CD14-positive monocyte (primary cell): ENCODE data around the gene GALNT18. TPM values are rescaled to one million over a fixed set of nuclear protein-coding genes. Genes with fewer than 3 reads are reported as not detected.

ENCODE experiments used
- DNase-seq, 3 donors: peaks; one replicate each; pipeline ENCODE4 v3.0.0-alpha.2; 2011 to 2022
- H2AFZ ChIP-seq: 2 replicates; pipeline ENCODE4 v1.6.0; 2012; ENCODE audit warnings: mild to moderate bottlenecking, low read depth, low read length, inconsistent platforms; ENCODE audit not compliant: insufficient read depth, poor library complexity, severe bottlenecking
- H3K27ac ChIP-seq, 2 donors: 1 replicate in 1 of 2; 2 replicates in 1 of 2; pipeline ENCODE4 v1.5.1; 2012 to 2013; ENCODE audit warnings: low read length in 2 of 2, control low read depth in 1 of 2, inconsistent platforms in 1 of 2, low read depth in 1 of 2, mild to moderate bottlenecking in 1 of 2
- H3K27me3 ChIP-seq, 2 donors: one replicate each; pipeline versions ENCODE4 v1.6.0 to v1.6.1; 2011 to 2013; ENCODE audit warnings: low read length in 2 of 2; ENCODE audit not compliant: control insufficient read depth in 2 of 2, insufficient read depth in 2 of 2
- H3K36me3 ChIP-seq, 2 donors: replicated peaks in 1 of 2; 1 replicate in 1 of 2; 2 replicates in 1 of 2; pipeline versions ENCODE4 v1.5.1 to v1.6.1; 2012 to 2013; ENCODE audit warnings: low read length in 2 of 2, control low read depth in 1 of 2, inconsistent platforms in 1 of 2, mild to moderate bottlenecking in 1 of 2; ENCODE audit not compliant: insufficient read depth in 2 of 2, control insufficient read depth in 1 of 2
- H3K4me1 ChIP-seq, 2 donors: 1 replicate in 1 of 2; 2 replicates in 1 of 2; pipeline versions ENCODE4 v1.5.1 to v1.6.1; 2012 to 2013; ENCODE audit warnings: low read length in 2 of 2, control low read depth in 1 of 2, inconsistent platforms in 1 of 2, mild to moderate bottlenecking in 1 of 2, moderate library complexity in 1 of 2; ENCODE audit not compliant: insufficient read depth in 2 of 2, control insufficient read depth in 1 of 2
- H3K4me2 ChIP-seq: replicated peaks from 2 replicates; pipeline ENCODE3; 2012; ENCODE audit warnings: low read length, moderate library complexity, mild to moderate bottlenecking; ENCODE audit not compliant: poor library complexity, severe bottlenecking; ENCODE audit errors: extremely low read depth
- H3K4me3 ChIP-seq, 3 experiments: fragments of 200-600 bp in 1 of 3; sonication (generic) in 1 of 3; replicated peaks in 1 of 3; 1 replicate in 2 of 3; 2 replicates in 1 of 3; pipeline ENCODE4 v1.5.1; 2011 to 2013; ENCODE audit warnings: low read length in 3 of 3, mild to moderate bottlenecking in 3 of 3, control low read depth in 2 of 3, low read depth in 2 of 3, inconsistent platforms in 1 of 3, moderate library complexity in 1 of 3
- H3K79me2 ChIP-seq: 2 replicates; pipeline ENCODE4 v1.6.0; 2012; ENCODE audit warnings: mild to moderate bottlenecking, control low read depth, inconsistent platforms, low read length, moderate library complexity; ENCODE audit not compliant: insufficient read depth
- H3K9ac ChIP-seq: 2 replicates; pipeline ENCODE4 v1.6.0; 2017; ENCODE audit warnings: low read length, mild to moderate bottlenecking; ENCODE audit not compliant: insufficient read depth, poor library complexity, severe bottlenecking
- H3K9me3 ChIP-seq, 2 donors: replicated peaks in 1 of 2; 1 replicate in 1 of 2; 2 replicates in 1 of 2; pipeline versions ENCODE4 v1.5.1 to v1.6.1; 2012 to 2013; ENCODE audit warnings: low read length in 2 of 2, control low read depth in 1 of 2; ENCODE audit not compliant: control insufficient read depth in 1 of 2, insufficient read depth in 1 of 2
- H4K20me1 ChIP-seq: 2 replicates; pipeline ENCODE4 v1.6.0; 2012; ENCODE audit warnings: mild to moderate bottlenecking, low read length, control low read depth, moderate library complexity; ENCODE audit not compliant: insufficient read depth
- H3K27ac Mint-ChIP-seq, 7 donors: one replicate each; pipeline ENCODE4 v1.8.0; 2020; ENCODE audit warnings: mild to moderate bottlenecking in 7 of 7, mixed read lengths in 7 of 7, moderate library complexity in 6 of 7, inconsistent platforms in 2 of 7
- H3K27me3 Mint-ChIP-seq, 3 donors: one replicate each; pipeline ENCODE4 v1.8.0; 2021 to 2022; ENCODE audit warnings: low read depth in 3 of 3, mild to moderate bottlenecking in 3 of 3, mixed read lengths in 3 of 3, moderate library complexity in 3 of 3, inconsistent platforms in 1 of 3
- H3K36me3 Mint-ChIP-seq, 2 donors: one replicate each; pipeline ENCODE4 v1.8.0; 2020; ENCODE audit warnings: mixed read lengths in 2 of 2, inconsistent platforms in 1 of 2, mild to moderate bottlenecking in 1 of 2
- H3K4me1 Mint-ChIP-seq: one replicate; pipeline ENCODE4 v1.8.0; 2020; ENCODE audit warnings: mild to moderate bottlenecking, mixed read lengths
- H3K4me3 Mint-ChIP-seq, 2 donors: one replicate each; pipeline ENCODE4 v1.8.0; 2020; ENCODE audit warnings: mild to moderate bottlenecking in 2 of 2, mixed read lengths in 2 of 2, moderate library complexity in 1 of 2
- H3K9me3 Mint-ChIP-seq, 7 donors: one replicate each; pipeline ENCODE4 v1.8.0; 2020 to 2022; ENCODE audit warnings: mixed read lengths in 7 of 7, mild to moderate bottlenecking in 6 of 7, moderate library complexity in 6 of 7, inconsistent platforms in 2 of 7
- WGBS: methylation state at CpG from one replicate; pipeline ENCODE4 v1.1.5; 2013; ENCODE audit warnings: missing lambda C conversion rate; ENCODE audit not compliant: insufficient coverage; 5-methylcytosine and 5-hydroxymethylcytosine counted together
- intact Hi-C, 2 donors: fragments of 100-400 bp; cut with micrococcal nuclease; formaldehyde crosslinking; loops; one replicate each; pipeline versions ENCODE4 v1.15.0 to v1.15.1; 2023
- polyA plus RNA-seq, 3 donors: library from polyadenylated mRNA; depleted of rRNA in 1 of 3; unstranded in 2 of 3; stranded (reverse) in 1 of 3; fragments of 300-500 nt in 2 of 3; fragments of >200 nt in 1 of 3; fragmentation: Illumina TruSeq in 2 of 3; gene quantifications; 1 replicate in 2 of 3; 2 replicates in 1 of 3; pipeline ENCODE4 v1.2.3, GENCODE V29; 2012 to 2021
- TF ChIP-seq, protein P1 (sequence below): fragments of 200-600 bp; IDR thresholded peaks from one replicate; pipeline ENCODE4 v1.8.0; 2022; ENCODE audit warnings: antibody characterized with exemption, mild to moderate bottlenecking

Gene GALNT18
- polyA plus RNA-seq, 3 donors, result not detected

- Mint-ChIP-seq H3K36me3 (no peaks in the 10 kb centered on the region), H3K4me3 (no peak overlapping the region), H3K27me3 (peaks cover 2 to 9% (median 3%) of the 10 kb centered on the region in 3 donors), H3K9me3 (peaks cover 0 to 2% (median 0%) of the 10 kb centered on the region in 7 donors), H3K4me1 (no peaks in the 10 kb centered on the region), H3K27ac (no peak overlapping the region)
- TF ChIP-seq, protein P1, sequence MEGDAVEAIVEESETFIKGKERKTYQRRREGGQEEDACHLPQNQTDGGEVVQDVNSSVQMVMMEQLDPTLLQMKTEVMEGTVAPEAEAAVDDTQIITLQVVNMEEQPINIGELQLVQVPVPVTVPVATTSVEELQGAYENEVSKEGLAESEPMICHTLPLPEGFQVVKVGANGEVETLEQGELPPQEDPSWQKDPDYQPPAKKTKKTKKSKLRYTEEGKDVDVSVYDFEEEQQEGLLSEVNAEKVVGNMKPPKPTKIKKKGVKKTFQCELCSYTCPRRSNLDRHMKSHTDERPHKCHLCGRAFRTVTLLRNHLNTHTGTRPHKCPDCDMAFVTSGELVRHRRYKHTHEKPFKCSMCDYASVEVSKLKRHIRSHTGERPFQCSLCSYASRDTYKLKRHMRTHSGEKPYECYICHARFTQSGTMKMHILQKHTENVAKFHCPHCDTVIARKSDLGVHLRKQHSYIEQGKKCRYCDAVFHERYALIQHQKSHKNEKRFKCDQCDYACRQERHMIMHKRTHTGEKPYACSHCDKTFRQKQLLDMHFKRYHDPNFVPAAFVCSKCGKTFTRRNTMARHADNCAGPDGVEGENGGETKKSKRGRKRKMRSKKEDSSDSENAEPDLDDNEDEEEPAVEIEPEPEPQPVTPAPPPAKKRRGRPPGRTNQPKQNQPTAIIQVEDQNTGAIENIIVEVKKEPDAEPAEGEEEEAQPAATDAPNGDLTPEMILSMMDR, result no peak
- H3K36me3 ChIP-seq, result no peaks in the 10 kb centered on the region
- H3K9ac ChIP-seq, result no peak overlapping the region
- intact Hi-C loops, result no loop called here
- H2AFZ ChIP-seq, result no peak overlapping the region
- H3K4me3 ChIP-seq, result no peak overlapping the region
- no peaks in the 10 kb centered on the region for H3K79me2 ChIP-seq
- H3K27ac ChIP-seq, result no peak overlapping the region
- no peak overlapping the region for H3K4me2 ChIP-seq
- DNase-seq, result no peak
- H3K4me1 ChIP-seq, result no peaks in the 10 kb centered on the region
- peaks cover 0 to 2% of the 10 kb centered on the region in 2 donors for H3K27me3 ChIP-seq
- no CpG with 5 or more reads among the region's 4 CpGs for WGBS
- no peaks in the 10 kb centered on the region for H4K20me1 ChIP-seq
- H3K9me3 ChIP-seq, result no peaks in the 10 kb centered on the region
These were observed 150.6 kb downstream of the GALNT18 start for GRCh38 chr11:11471201-11471600.

- Mint-ChIP-seq H3K27ac (no peak overlapping the region), H3K9me3 (peaks cover 0 to 2% (median 0%) of the 10 kb centered on the region in 7 donors), H3K36me3 (no peaks in the 10 kb centered on the region), H3K4me1 (no peaks in the 10 kb centered on the region), H3K4me3 (no peak overlapping the region), H3K27me3 (peaks cover 3 to 11% (median 3%) of the 10 kb centered on the region in 3 donors)
- Histone ChIP-seq H3K27ac (no peak overlapping the region), H3K4me3 (no peak overlapping the region), H3K9me3 (no peaks in the 10 kb centered on the region), H3K9ac (no peak overlapping the region), H3K27me3 (no peaks in the 10 kb centered on the region), H3K4me2 (no peak overlapping the region), H4K20me1 (no peaks in the 10 kb centered on the region), H3K36me3 (no peaks in the 10 kb centered on the region), H3K79me2 (no peaks in the 10 kb centered on the region), H3K4me1 (no peaks in the 10 kb centered on the region), H2AFZ (no peak overlapping the region)
- TF ChIP-seq, protein P1, result no peak
- intact Hi-C loops, result no loop called here
- no peak for DNase-seq
- 90% methylated on average over 6 of the region's 6 CpGs for WGBS
These were observed 152.9 kb downstream of the GALNT18 start for GRCh38 chr11:11468954-11469353.
